Tibial nerve (tissue), 4 donors: ENCODE results near the gene SCYL3. TPM values are rescaled to one million over a fixed set of nuclear protein-coding genes. Genes with fewer than 3 reads are reported as not detected.

Experiments used
- DNase-seq, 2 donors: peaks; one replicate each; pipeline ENCODE4 v3.0.0-alpha.2; 2019; ENCODE audit warnings: low spot score in 2 of 2
- H3K27ac ChIP-seq, 4 donors: fragments of 200-600 bp; sonication (generic) in 3 of 4; one replicate each; pipeline ENCODE4 v1.5.1; 2017 to 2019; ENCODE audit warnings: mild to moderate bottlenecking in 1 of 4
- H3K27me3 ChIP-seq, 2 donors: fragments of 200-600 bp; sonication (generic) in 1 of 2; one replicate each; pipeline versions ENCODE4 v1.5.1 to v1.6.0; 2017 to 2019
- H3K36me3 ChIP-seq, 3 donors: fragments of 200-600 bp; sonication (generic); one replicate each; pipeline ENCODE4 v1.5.1; 2018 to 2019
- H3K4me1 ChIP-seq, 4 donors: fragments of 200-600 bp; sonication (generic) in 3 of 4; one replicate each; pipeline ENCODE4 v1.5.1; 2017 to 2019
- H3K4me3 ChIP-seq, 4 donors: fragments of 200-600 bp; sonication (generic) in 3 of 4; one replicate each; pipeline ENCODE4 v1.5.1; 2017 to 2019; ENCODE audit warnings: mild to moderate bottlenecking in 1 of 4, moderate library complexity in 1 of 4
- H3K9me3 ChIP-seq, 4 donors: fragments of 200-600 bp; sonication (generic) in 3 of 4; one replicate each; pipeline ENCODE4 v1.5.1; 2017 to 2019
- CTCF ChIP-seq, 5 experiments: fragments of 200-600 bp in 3 of 5; fragments of 450-650 bp in 2 of 5; sonication (generic) in 3 of 5; IDR thresholded peaks; one replicate each; pipeline ENCODE4 v1.5.1; 2016 to 2019; ENCODE audit warnings: antibody characterized with exemption in 5 of 5, mild to moderate bottlenecking in 3 of 5, moderate library complexity in 2 of 5
- EP300 ChIP-seq, 2 donors: sonication (generic); formaldehyde crosslinking; IDR thresholded peaks; one replicate each; pipeline ENCODE4 v1.6.1; 2017; ENCODE audit warnings: antibody characterized with exemption in 2 of 2, mild to moderate bottlenecking in 1 of 2
- POLR2A ChIP-seq, 2 donors: fragments of 450-650 bp; IDR thresholded peaks; one replicate each; pipeline ENCODE4 v1.6.1; 2017; ENCODE audit warnings: antibody characterized with exemption in 2 of 2, mild to moderate bottlenecking in 2 of 2, moderate library complexity in 2 of 2
- WGBS, 2 donors: methylation state at CpG; one replicate each; pipeline ENCODE4 v1.1.5; 2018; 5-methylcytosine and 5-hydroxymethylcytosine counted together
- total RNA-seq, 4 donors: library from RNA; depleted of rRNA; stranded (reverse); fragments of >200 nt; gene quantifications; one replicate each; pipeline ENCODE4 v1.1.0, GENCODE V29; 2016

SCYL3 gene
- total RNA-seq, 4 donors from 2014 or later: 9.8 to 15.6 (median 12.6) TPM

- Histone ChIP-seq H3K36me3 (no peaks in the 10 kb centered on the region), H3K9me3 (no peaks in the 10 kb centered on the region), H3K27ac (no peak overlapping the region), H3K27me3 (no peaks in the 10 kb centered on the region), H3K4me1 (peaks cover 0 to under 1% (median 0%) of the 10 kb centered on the region in 4 donors), H3K4me3 (no peak overlapping the region)
- 15 to 20% methylated on average over 1 of the region's 1 CpG for WGBS, 2 donors
- no peak for DNase-seq
- TF ChIP-seq CTCF (IDR thresholded peaks at IDR 0.05) (no peak), POLR2A (IDR thresholded peaks at IDR 0.05) (no peak), EP300 (IDR thresholded peaks at IDR 0.05) (no peak)
Observed at GRCh38 chr1:169929210-169929526, 35.5 kb upstream of the SCYL3 start.

- H3K27ac ChIP-seq: no peak overlapping the region
- no peaks in the 10 kb centered on the region for H3K4me1 ChIP-seq
- no peak for TF ChIP-seq POLR2A (IDR thresholded peaks at IDR 0.05)
- TF ChIP-seq CTCF (IDR thresholded peaks at IDR 0.05): peak; percentile 53 to 71 (median 63)
- no peak for DNase-seq
- no peaks in the 10 kb centered on the region for H3K27me3 ChIP-seq
- no peak overlapping the region for H3K4me3 ChIP-seq
- 43 to 48% methylated on average over 6 of the region's 6 CpGs for WGBS, 2 donors
- H3K36me3 ChIP-seq: peaks cover 0 to 3% (median 0%) of the 10 kb centered on the region in 3 donors
- H3K9me3 ChIP-seq: no peaks in the 10 kb centered on the region
Observed at GRCh38 chr1:169928438-169929209, 34.9 kb upstream of the SCYL3 start.

- Histone ChIP-seq H3K36me3 (peaks cover 0 to 10% (median 0%) of the 10 kb centered on the region in 3 donors), H3K4me1 (no peaks in the 10 kb centered on the region), H3K9me3 (no peaks in the 10 kb centered on the region), H3K27me3 (no peaks in the 10 kb centered on the region), H3K27ac (no peak overlapping the region), H3K4me3 (no peak overlapping the region)
- no peak for TF ChIP-seq CTCF (IDR thresholded peaks at IDR 0.05)
- TF ChIP-seq EP300 (IDR thresholded peaks at IDR 0.05): no peak
- no peak for TF ChIP-seq POLR2A (IDR thresholded peaks at IDR 0.05)
- 66 to 67% methylated on average over 3 of the region's 3 CpGs for WGBS, 2 donors
- no peak for DNase-seq
Observed at GRCh38 chr1:169925505-169926482, 32.1 kb upstream of the SCYL3 start.

GRCh38 chr1:169924829-169925228, 31.1 kb upstream of the SCYL3 start:
- DNase-seq: no peak
- Histone ChIP-seq H3K4me3 (no peak overlapping the region), H3K27ac (no peak overlapping the region), H3K9me3 (no peaks in the 10 kb centered on the region), H3K4me1 (no peaks in the 10 kb centered on the region), H3K27me3 (no peaks in the 10 kb centered on the region), H3K36me3 (peaks cover 0 to 20% (median 0%) of the 10 kb centered on the region in 3 donors)
- TF ChIP-seq POLR2A (IDR thresholded peaks at IDR 0.05): no peak
- TF ChIP-seq CTCF (IDR thresholded peaks at IDR 0.05): no peak
- TF ChIP-seq EP300 (IDR thresholded peaks at IDR 0.05): no peak
- WGBS, 2 donors: 59 to 63% methylated on average over 2 of the region's 2 CpGs

GRCh38 chr1:169924063-169924462, 30.4 kb upstream of the SCYL3 start:
- H3K4me3 ChIP-seq: no peak overlapping the region
- no peak overlapping the region for H3K27ac ChIP-seq
- H3K36me3 ChIP-seq: peaks cover 0 to 27% (median 0%) of the 10 kb centered on the region in 3 donors
- no peaks in the 10 kb centered on the region for H3K4me1 ChIP-seq
- no peak for DNase-seq
- H3K27me3 ChIP-seq: no peaks in the 10 kb centered on the region
- TF ChIP-seq POLR2A (IDR thresholded peaks at IDR 0.05): no peak
- no peak for TF ChIP-seq CTCF (IDR thresholded peaks at IDR 0.05)
- TF ChIP-seq EP300 (IDR thresholded peaks at IDR 0.05): no peak
- no peaks in the 10 kb centered on the region for H3K9me3 ChIP-seq
- 91 to 97% methylated on average over 2 of the region's 2 CpGs for WGBS, 2 donors
